GM18858 (cell line): ENCODE measurements around the gene BMF.
A peak's percentile ranks its signal among the peaks of the same experiment; 100 is the strongest.
"Not testable (repeated sequence)": the region's sequence is repeated elsewhere in the genome, so short reads cannot be mapped to it uniquely, and the experiment has no call there.

Experiments used
- ATAC-seq: cut with Tn5 transposase; IDR thresholded peaks from one replicate; pipeline ENCODE4 v1.9.1; 2021; ENCODE audit not compliant: unreplicated experiment

The BMF gene

GRCh38 chr15:40108855-40109735, at the start of gene BMF:
Gene BMF, minus strand, starts transcription at chr15:40108879. Its CDS starts 2,793 bp downstream, at chr15:40106086.
- peak; percentile 32 for ATAC-seq

GRCh38 chr15:40157778-40158447, 49.2 kb upstream of the BMF start:
- no peak for ATAC-seq

GRCh38 chr15:40155270-40155910, 46.7 kb upstream of the BMF start:
- no peak for ATAC-seq

GRCh38 chr15:40154821-40155220, 46.1 kb upstream of the BMF start:
- ATAC-seq = not testable (repeated sequence)

- no peak for ATAC-seq
Measured at GRCh38 chr15:40151991-40152390, 43.3 kb upstream of the BMF start.

- ATAC-seq = no peak
Measured at GRCh38 chr15:40151499-40151898, 42.8 kb upstream of the BMF start.

- no peak for ATAC-seq
Measured at GRCh38 chr15:40150163-40150925, 41.7 kb upstream of the BMF start.

GRCh38 chr15:40149339-40149738, 40.7 kb upstream of the BMF start:
- ATAC-seq = no peak

GRCh38 chr15:40146037-40146436, 37.4 kb upstream of the BMF start:
- no peak for ATAC-seq

GRCh38 chr15:40142428-40142827, 33.7 kb upstream of the BMF start:
- no peak for ATAC-seq

GRCh38 chr15:40138201-40138570, 29.5 kb upstream of the BMF start:
- ATAC-seq = not testable (repeated sequence)

- no peak for ATAC-seq
Measured at GRCh38 chr15:40137303-40138200, 28.9 kb upstream of the BMF start.

- no peak for ATAC-seq
Measured at GRCh38 chr15:40136470-40137302, 28.0 kb upstream of the BMF start.

- ATAC-seq = not testable (repeated sequence)
Measured at GRCh38 chr15:40135846-40136450, 27.3 kb upstream of the BMF start.

GRCh38 chr15:40134885-40135284, 26.2 kb upstream of the BMF start:
- ATAC-seq = no peak

- no peak for ATAC-seq
Measured at GRCh38 chr15:40133544-40133943, 24.9 kb upstream of the BMF start.

GRCh38 chr15:40130799-40131502, 22.3 kb upstream of the BMF start:
- ATAC-seq = no peak

GRCh38 chr15:40130118-40130517, 21.4 kb upstream of the BMF start:
- ATAC-seq = no peak
